Adrenal gland (tissue), 5 donors: ENCODE data around the gene P2RX6.

Source experiments
- CTCF ChIP-seq, 6 experiments: fragments of 450-650 bp in 4 of 6; fragments of 200-600 bp in 2 of 6; sonication (generic) in 1 of 6; IDR thresholded peaks; 1 replicate in 5 of 6; 2 replicates in 1 of 6; pipeline versions ENCODE4 v1.5.1 to v1.8.0; 2016 to 2021; ENCODE audit warnings: antibody characterized with exemption in 6 of 6, mild to moderate bottlenecking in 2 of 6, moderate library complexity in 1 of 6
- POLR2A ChIP-seq, 2 donors: fragments of 450-650 bp; IDR thresholded peaks; one replicate each; pipeline ENCODE4 v1.6.1; 2017; ENCODE audit warnings: antibody characterized with exemption in 2 of 2, mild to moderate bottlenecking in 2 of 2, moderate library complexity in 1 of 2
- donor health status: DM: no; HTN: no; CAD: no.

GRCh38 chr22:21025266-21025665 lies 10.3 kb downstream of the P2RX6 start:
- no peak for TF ChIP-seq CTCF (IDR thresholded peaks at IDR 0.05)
- no peak for TF ChIP-seq POLR2A (IDR thresholded peaks at IDR 0.05)
